ENCODE data around the gene RTL10.

GRCh38 chr22:19815823-19816290 is 38.8 kb downstream of the RTL10 start:
- no peak for TF ChIP-seq JUN (CRISPR knock-in tag; IDR thresholded peaks at IDR 0.05)
- no peak for TF ChIP-seq CTCF (IDR thresholded peaks at IDR 0.05)
- no peak for TF ChIP-seq IRF1 (CRISPR knock-in tag; IDR thresholded peaks at IDR 0.05)
- TF ChIP-seq FOXP4 (CRISPR knock-in tag; IDR thresholded peaks at IDR 0.05), result no peak
